GM12864 (cell line): ENCODE results near the gene MIB2.
"Not testable (repeated sequence)": the region's sequence is repeated elsewhere in the genome, so short reads cannot be mapped to it uniquely, and the experiment has no call there.

Experiments
- DNase-seq: peaks from one replicate; pipeline ENCODE4 v3.0.0-alpha.2; 2011; ENCODE audit warnings: low read depth
- H3K4me3 ChIP-seq: 2 replicates; pipeline ENCODE4 v1.5.1; 2011; ENCODE audit warnings: mild to moderate bottlenecking, low read depth, low read length, control low read depth
- CTCF ChIP-seq: IDR thresholded peaks from 2 replicates; pipeline ENCODE4 v1.5.1; 2011; ENCODE audit warnings: low read depth, mild to moderate bottlenecking, moderate library complexity, low read length, control low read depth, inconsistent platforms; ENCODE audit errors: missing control alignments

Gene MIB2

GRCh38 chr1:1646326-1646725 lies 31.0 kb downstream of the MIB2 start:
- DNase-seq, H3K4me3 ChIP-seq: not testable (repeated sequence)

- not testable (repeated sequence) for H3K4me3 ChIP-seq, DNase-seq
Measured at GRCh38 chr1:1647567-1648241, 32.4 kb downstream of the MIB2 start.

GRCh38 chr1:1648265-1648664 lies 33.0 kb downstream of the MIB2 start:
- not testable (repeated sequence) for H3K4me3 ChIP-seq, DNase-seq

- peak; percentile 93 for DNase-seq
- peak within 1 kb of the TSS; percentile 51 for H3K4me3 ChIP-seq
Measured at GRCh38 chr1:1658583-1659549, 43.6 kb downstream of the MIB2 start, which contains the start of gene CDK11B. TSS of gene CDK11B (minus strand) at chr1:1659004. CDS start at chr1:1657485, 1,519 bp downstream.

GRCh38 chr1:1662392-1662791 lies 47.1 kb downstream of the MIB2 start:
- DNase-seq, H3K4me3 ChIP-seq: not testable (repeated sequence)

GRCh38 chr1:1662830-1663560 lies 47.7 kb downstream of the MIB2 start:
- not testable (repeated sequence) for H3K4me3 ChIP-seq, DNase-seq

- DNase-seq = not testable (repeated sequence)
Measured at GRCh38 chr1:1664318-1664717, 49.0 kb downstream of the MIB2 start.

GRCh38 chr1:1664941-1665814 lies 49.9 kb downstream of the MIB2 start:
- no peak for TF ChIP-seq CTCF
- no peak overlapping the region for H3K4me3 ChIP-seq
- no peak for DNase-seq

More at GRCh38 chr1:1664318-1664717, 49.0 kb downstream of the MIB2 start:
- H3K4me3 ChIP-seq = not testable (repeated sequence)

- H3K4me3 ChIP-seq = no peak overlapping the region
- TF ChIP-seq CTCF = peak; percentile 60
- DNase-seq = no peak
Measured at GRCh38 chr1:1665815-1666251, 50.5 kb downstream of the MIB2 start.

- no peak for TF ChIP-seq CTCF
- no peak for DNase-seq
- H3K4me3 ChIP-seq = no peak overlapping the region
Measured at GRCh38 chr1:1666526-1666925, 51.2 kb downstream of the MIB2 start.
